Trophoblast cell (in vitro differentiated cells and primary cell): ENCODE results near the gene ATG13.

Experiments
- DNase-seq, 2 donors: peaks; one replicate each; pipeline ENCODE4 v3.0.0-alpha.2; 2016
- H2AFZ ChIP-seq: 2 replicates; pipeline ENCODE4 v1.6.1; 2013; ENCODE audit warnings: low read length, moderate library complexity, mild to moderate bottlenecking; ENCODE audit not compliant: insufficient read depth, poor library complexity
- H2AK5ac ChIP-seq: 2 replicates; pipeline ENCODE4 v1.6.1; 2013; ENCODE audit warnings: mild to moderate bottlenecking, low read length
- H2BK120ac ChIP-seq: 2 replicates; pipeline ENCODE4 v1.6.1; 2013; ENCODE audit warnings: low read length, mild to moderate bottlenecking, moderate library complexity; ENCODE audit not compliant: insufficient read depth, poor library complexity
- H2BK12ac ChIP-seq: 2 replicates; pipeline ENCODE4 v1.6.1; 2013; ENCODE audit warnings: mild to moderate bottlenecking, low read length, moderate library complexity
- H2BK5ac ChIP-seq: 2 replicates; pipeline ENCODE4 v1.6.1; 2013; ENCODE audit warnings: low read length, low read depth, moderate library complexity, mild to moderate bottlenecking; ENCODE audit not compliant: poor library complexity
- H3K14ac ChIP-seq: 2 replicates; pipeline ENCODE4 v1.6.1; 2013; ENCODE audit warnings: mild to moderate bottlenecking, low read length
- H3K18ac ChIP-seq: 2 replicates; pipeline ENCODE4 v1.6.1; 2013; ENCODE audit warnings: mild to moderate bottlenecking, low read length
- H3K23ac ChIP-seq: 2 replicates; pipeline ENCODE4 v1.6.1; 2013; ENCODE audit warnings: low read length
- H3K27ac ChIP-seq: 2 replicates; pipeline ENCODE4 v1.5.1; 2013; ENCODE audit warnings: low read depth, mild to moderate bottlenecking, inconsistent platforms, low read length, moderate library complexity
- H3K27me3 ChIP-seq: 2 replicates; pipeline ENCODE4 v1.6.1; 2013; ENCODE audit warnings: inconsistent platforms, mild to moderate bottlenecking, low read length, moderate library complexity; ENCODE audit not compliant: insufficient read depth
- H3K36me3 ChIP-seq, 2 experiments: 1 replicate in 1 of 2; 2 replicates in 1 of 2; pipeline ENCODE4 v1.6.1; 2013; ENCODE audit warnings: low read length in 2 of 2, mild to moderate bottlenecking in 2 of 2, moderate library complexity in 1 of 2; ENCODE audit not compliant: insufficient read depth in 2 of 2, control insufficient read depth in 1 of 2
- H3K4ac ChIP-seq: 2 replicates; pipeline ENCODE4 v1.6.1; 2013; ENCODE audit warnings: low read depth, mild to moderate bottlenecking, low read length, moderate library complexity
- H3K4me1 ChIP-seq, 2 experiments: 1 replicate in 1 of 2; 2 replicates in 1 of 2; pipeline ENCODE4 v1.6.1; 2013; ENCODE audit warnings: low read length in 2 of 2, mild to moderate bottlenecking in 2 of 2, moderate library complexity in 1 of 2; ENCODE audit not compliant: insufficient read depth in 2 of 2, control insufficient read depth in 1 of 2
- H3K4me2 ChIP-seq: 2 replicates; pipeline ENCODE4 v1.6.1; 2013; ENCODE audit warnings: inconsistent platforms, mild to moderate bottlenecking, low read length, moderate library complexity
- H3K4me3 ChIP-seq: 2 replicates; pipeline ENCODE4 v1.5.1; 2013; ENCODE audit warnings: mild to moderate bottlenecking, low read depth, low read length, inconsistent platforms
- H3K79me1 ChIP-seq: one replicate; pipeline ENCODE4 v1.6.1; 2013; ENCODE audit warnings: low read length
- H3K79me2 ChIP-seq: 2 replicates; pipeline ENCODE4 v1.6.1; 2013; ENCODE audit warnings: low read length, mild to moderate bottlenecking; ENCODE audit not compliant: control insufficient read depth, insufficient read depth, poor library complexity
- H3K9ac ChIP-seq: 2 replicates; pipeline ENCODE4 v1.6.1; 2013; ENCODE audit warnings: mild to moderate bottlenecking, low read length
- H3K9me3 ChIP-seq: 2 replicates; pipeline ENCODE4 v1.6.1; 2013; ENCODE audit warnings: low read depth, mild to moderate bottlenecking, control low read depth, inconsistent platforms, low read length; ENCODE audit not compliant: insufficient read depth
- H4K12ac ChIP-seq: 2 replicates; pipeline ENCODE4 v1.6.1; 2013; ENCODE audit warnings: low read depth, mild to moderate bottlenecking, low read length, moderate library complexity
- H4K8ac ChIP-seq: 2 replicates; pipeline ENCODE4 v1.6.1; 2013; ENCODE audit warnings: low read depth, mild to moderate bottlenecking, low read length, moderate library complexity
- H4K91ac ChIP-seq: one replicate; pipeline ENCODE4 v1.6.1; 2013; ENCODE audit warnings: low read depth, mild to moderate bottlenecking, low read length, moderate library complexity
- WGBS: extraction: QIAGEN DNeasy Blood & Tissue Kit; methylation state at CpG from one replicate; pipeline ENCODE4 v1.1.7; 2013; ENCODE audit warnings: missing lambda C conversion rate; ENCODE audit not compliant: insufficient read length, insufficient coverage; ENCODE audit errors: extremely low coverage; 5-methylcytosine and 5-hydroxymethylcytosine counted together

Gene ATG13

GRCh38 chr11:46694072-46694471 lies 76.7 kb downstream of the ATG13 start:
- H3K4me3 ChIP-seq = no peak overlapping the region
- no peaks in the 10 kb centered on the region for H3K27me3 ChIP-seq
- H3K9me3 ChIP-seq = no peaks in the 10 kb centered on the region
- peak overlapping the region; percentile 55 for H3K27ac ChIP-seq
- peak overlapping the region; percentile 77 for H2AK5ac ChIP-seq
- no peak overlapping the region for H3K4ac ChIP-seq
- peak overlapping the region; percentile 33 for H2BK12ac ChIP-seq
- H3K23ac ChIP-seq = no peak overlapping the region
- peak overlapping the region; percentile 5 for H2BK120ac ChIP-seq
- H3K9ac ChIP-seq = no peak overlapping the region
- DNase-seq = no peak
- H3K4me2 ChIP-seq = no peak overlapping the region
- WGBS = no CpG with 5 or more reads among the region's 6 CpGs
- H3K4me1 ChIP-seq = peaks cover 33 to 36% of the 10 kb centered on the region in 2 experiments
- H4K12ac ChIP-seq = no peak overlapping the region
- no peak overlapping the region for H2AFZ ChIP-seq
- H2BK5ac ChIP-seq = peak overlapping the region; percentile 14
- H3K36me3 ChIP-seq = peaks cover 36 to 37% of the 10 kb centered on the region in 2 experiments
- peak overlapping the region; percentile 34 for H3K14ac ChIP-seq
- no peak overlapping the region for H4K8ac ChIP-seq
- peak overlapping the region; percentile 5 for H4K91ac ChIP-seq
- H3K79me1 ChIP-seq = peaks cover 8% of the 10 kb centered on the region
- peak overlapping the region; percentile 14 for H3K18ac ChIP-seq
- no peaks in the 10 kb centered on the region for H3K79me2 ChIP-seq

GRCh38 chr11:46694607-46695006 lies 77.3 kb downstream of the ATG13 start:
- H2AFZ ChIP-seq = no peak overlapping the region
- H3K27ac ChIP-seq = peak overlapping the region; percentile 55
- no CpG with 5 or more reads among the region's 7 CpGs for WGBS

GRCh38 chr11:46695345-46696211 lies 78.2 kb downstream of the ATG13 start:
- no peak overlapping the region for H2AFZ ChIP-seq
- no peak overlapping the region for H3K4me2 ChIP-seq
- H3K23ac ChIP-seq = no peak overlapping the region
- no peak overlapping the region for H3K14ac ChIP-seq
- no peaks in the 10 kb centered on the region for H3K27me3 ChIP-seq
- H2BK12ac ChIP-seq = peak overlapping the region; percentile 70
- H2BK5ac ChIP-seq = no peak overlapping the region
- no peak overlapping the region for H4K8ac ChIP-seq
- H3K4ac ChIP-seq = peak overlapping the region; percentile 56
- no CpG with 5 or more reads among the region's 12 CpGs for WGBS
- peak overlapping the region; percentile 86 for H2AK5ac ChIP-seq
- H3K9ac ChIP-seq = no peak overlapping the region
- peak overlapping the region; percentile 52 for H4K91ac ChIP-seq
- peak overlapping the region; percentile 27 for H2BK120ac ChIP-seq
- H3K18ac ChIP-seq = peak overlapping the region; percentile 83
- no peaks in the 10 kb centered on the region for H3K9me3 ChIP-seq
- no peak overlapping the region for H3K4me3 ChIP-seq
- H4K12ac ChIP-seq = peak overlapping the region; percentile 21
- peaks cover 4% of the 10 kb centered on the region for H3K79me2 ChIP-seq
- peak overlapping the region; percentile 12 for H3K27ac ChIP-seq
- peaks cover 37 to 41% of the 10 kb centered on the region in 2 experiments for H3K4me1 ChIP-seq
- H3K36me3 ChIP-seq = peaks cover 34 to 35% of the 10 kb centered on the region in 2 experiments
- DNase-seq = no peak
- H3K79me1 ChIP-seq = peaks cover 12% of the 10 kb centered on the region

More at GRCh38 chr11:46694607-46695006, 77.3 kb downstream of the ATG13 start:
- H3K9me3 ChIP-seq = no peaks in the 10 kb centered on the region
- H2BK12ac ChIP-seq = no peak overlapping the region
- no peaks in the 10 kb centered on the region for H3K79me2 ChIP-seq
- no peak overlapping the region for H3K18ac ChIP-seq
- H2AK5ac ChIP-seq = no peak overlapping the region
- H4K91ac ChIP-seq = no peak overlapping the region
- H2BK120ac ChIP-seq = no peak overlapping the region
- H3K36me3 ChIP-seq = peaks cover 36 to 37% of the 10 kb centered on the region in 2 experiments
- H3K9ac ChIP-seq = no peak overlapping the region
- no peak overlapping the region for H3K4me2 ChIP-seq
- no peak overlapping the region for H4K8ac ChIP-seq
- no peak overlapping the region for H3K23ac ChIP-seq
- no peak for DNase-seq
- H3K4me3 ChIP-seq = no peak overlapping the region
- peaks cover 8% of the 10 kb centered on the region for H3K79me1 ChIP-seq
- H2BK5ac ChIP-seq = no peak overlapping the region
- no peak overlapping the region for H3K14ac ChIP-seq
- H3K4ac ChIP-seq = no peak overlapping the region
- peaks cover 37 to 39% of the 10 kb centered on the region in 2 experiments for H3K4me1 ChIP-seq
- H3K27me3 ChIP-seq = no peaks in the 10 kb centered on the region
- H4K12ac ChIP-seq = no peak overlapping the region

- Histone ChIP-seq H2AK5ac (peak overlapping the region; percentile 86), H3K79me2 (peaks cover 8% of the 10 kb centered on the region), H3K23ac (no peak overlapping the region), H3K36me3 (peaks cover 33 to 34% of the 10 kb centered on the region in 2 experiments), H3K9ac (no peak overlapping the region), H3K79me1 (peaks cover 18% of the 10 kb centered on the region), H3K27me3 (no peaks in the 10 kb centered on the region), H2BK120ac (peak overlapping the region; percentile 27), H3K4me2 (no peak overlapping the region), H3K4me1 (peaks cover 37 to 41% of the 10 kb centered on the region in 2 experiments), H2BK5ac (peak overlapping the region; percentile 38), H4K8ac (peak overlapping the region; percentile 34), H3K14ac (peak overlapping the region; percentile 72), H4K91ac (peak overlapping the region; percentile 52), H2BK12ac (peak overlapping the region; percentile 70), H3K18ac (peak overlapping the region; percentile 83), H2AFZ (no peak overlapping the region), H3K4ac (peak overlapping the region; percentile 56), H3K27ac (peak overlapping the region; percentile 12), H3K9me3 (no peaks in the 10 kb centered on the region), H3K4me3 (no peak overlapping the region), H4K12ac (peak overlapping the region; percentile 71)
- DNase-seq = no peak
- WGBS = no CpG with 5 or more reads among the region's 11 CpGs
Measured at GRCh38 chr11:46696212-46696558, 78.8 kb downstream of the ATG13 start.
